Activated CD8-positive, alpha-beta memory T cell treated with anti-CD3 and anti-CD28 coated beads for 24 hours (primary cell): Measurements from ENCODE around the gene LRWD1.
A peak's percentile ranks its signal among the peaks of the same experiment; 100 is the strongest.

Experiments
- DNase-seq: peaks from one replicate; pipeline ENCODE4 v3.0.0-alpha.2; 2020

LRWD1 gene

DNA sequence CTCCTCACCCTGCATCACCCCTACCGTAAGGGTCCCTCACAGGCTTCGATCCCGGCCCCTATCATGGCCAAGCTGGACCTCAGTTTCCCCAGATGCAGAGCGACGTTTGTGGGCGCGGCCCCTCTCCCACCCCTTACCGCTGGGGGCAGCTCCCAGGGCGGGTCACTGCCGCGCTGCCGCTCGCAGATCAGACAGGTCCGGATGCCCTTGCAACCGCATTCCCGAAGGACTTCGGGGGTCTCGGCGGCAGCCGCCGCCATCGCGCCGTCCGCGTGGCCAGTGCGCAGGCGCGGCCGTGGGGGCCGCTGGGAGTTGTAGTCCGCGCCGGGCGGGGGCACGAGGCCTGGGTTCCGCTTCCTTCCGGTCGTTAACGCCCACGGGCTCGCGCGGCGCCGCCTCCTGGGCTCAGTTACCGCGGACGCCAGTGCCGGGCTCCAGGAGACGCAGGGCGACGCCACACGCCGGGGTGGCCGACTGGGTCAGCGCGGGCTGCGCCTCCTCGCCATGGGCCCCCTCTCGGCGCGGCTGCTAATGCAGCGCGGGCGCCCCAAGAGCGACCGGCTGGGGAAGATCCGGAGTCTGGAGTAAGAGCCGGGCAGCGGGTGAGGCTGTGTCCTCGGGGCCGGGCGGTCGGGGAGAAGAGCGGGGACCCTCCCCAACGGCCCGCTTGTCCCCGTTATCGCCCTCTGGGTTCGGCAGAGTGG, at the start of gene LRWD1, which contains the start of gene ALKBH4:
TSS of gene LRWD1 (plus strand) at position 408 of the 704 bp plus-strand sequence. CDS start at position 505, 97 bp downstream.
TSS of gene ALKBH4 (minus strand) at position 287 of the 704 bp plus-strand sequence. CDS start at position 260, 27 bp downstream.
- peak; percentile 99 for DNase-seq

DNA sequence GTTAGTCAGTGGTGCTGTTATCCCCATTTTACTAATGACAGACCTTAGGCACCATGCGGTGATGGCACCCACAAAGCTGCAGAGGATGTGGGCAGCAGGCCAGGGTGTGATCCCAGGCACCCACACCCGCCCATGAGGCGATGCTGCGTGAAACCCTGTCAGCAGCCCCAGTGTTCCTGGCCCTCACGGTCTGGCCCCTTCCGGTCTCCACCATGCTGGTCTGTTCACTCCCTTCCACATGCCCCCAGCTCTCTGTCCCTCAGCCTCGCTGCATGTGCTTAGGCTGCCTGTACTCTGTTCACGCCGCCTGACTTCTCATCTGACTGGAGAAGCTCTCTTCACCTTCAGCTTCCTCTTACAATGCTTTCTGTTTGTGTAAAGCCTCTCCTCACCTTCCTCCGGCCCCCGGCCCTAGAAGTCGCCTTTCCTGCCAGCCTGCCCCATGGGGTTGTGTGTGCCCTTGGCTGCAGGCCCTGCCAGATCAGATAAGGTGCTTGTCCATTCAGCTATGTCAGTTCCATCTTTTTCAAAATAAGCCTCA, 49.0 kb upstream of the LRWD1 start:
- peak; percentile 86 for DNase-seq

DNA sequence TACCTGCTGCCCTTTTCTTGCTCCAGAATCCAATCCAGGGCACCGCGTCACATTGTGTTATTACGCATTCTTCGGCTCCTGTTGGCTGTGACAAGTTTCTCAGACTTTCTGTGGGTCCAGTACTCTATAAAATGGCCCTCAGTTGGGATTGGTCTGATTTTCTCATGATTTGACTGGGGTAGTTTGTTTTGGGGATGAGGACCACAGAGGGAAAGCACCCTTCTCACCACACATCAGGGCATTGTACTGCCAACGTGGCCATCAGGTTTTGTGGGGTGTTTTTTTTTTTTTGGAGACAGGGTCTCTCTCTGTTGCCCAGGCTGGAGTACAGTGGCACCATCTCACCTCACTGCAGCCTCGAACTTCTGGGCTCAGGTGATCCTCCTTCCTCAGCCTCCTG, 48.4 kb upstream of the LRWD1 start:
- DNase-seq, result no peak

DNA sequence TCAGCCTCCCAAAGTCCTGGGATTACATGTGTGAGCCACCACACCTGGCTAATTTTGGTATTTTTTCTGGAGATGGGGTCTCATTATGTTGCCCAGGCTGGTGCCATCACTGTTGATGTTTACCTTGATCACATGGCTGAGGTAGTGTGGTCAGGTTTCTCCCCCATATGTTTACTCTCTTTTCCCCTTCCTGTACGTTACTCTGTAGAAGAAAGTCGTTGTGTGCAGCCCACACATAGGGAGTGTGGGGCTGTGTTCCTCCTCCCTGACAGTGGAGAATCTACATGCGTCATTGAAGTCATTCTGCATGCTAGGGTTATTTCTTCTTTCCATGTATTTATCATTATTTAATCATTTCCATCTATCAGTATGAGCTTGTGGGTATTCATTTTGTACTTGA, 47.7 kb upstream of the LRWD1 start:
- DNase-seq, result no peak

DNA sequence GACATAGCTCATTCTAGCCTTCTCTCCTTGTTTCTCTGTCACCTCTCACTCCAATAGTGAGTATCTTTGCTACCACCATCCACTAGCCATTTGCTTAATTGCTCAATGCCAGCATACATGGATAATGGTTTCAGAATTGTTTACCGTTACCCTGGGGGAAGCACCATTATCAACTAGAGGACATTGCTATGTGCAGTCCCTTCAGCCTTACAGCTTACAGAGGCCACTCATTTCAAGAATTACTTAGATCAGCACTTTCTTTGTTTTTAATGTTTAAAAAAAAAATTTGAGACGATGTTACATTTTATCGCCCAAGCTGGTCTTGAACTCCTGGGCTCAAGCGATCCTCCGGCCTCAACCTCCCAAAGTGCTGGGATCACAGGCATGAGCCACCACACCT, 46.2 kb upstream of the LRWD1 start:
- DNase-seq, result no peak

DNA sequence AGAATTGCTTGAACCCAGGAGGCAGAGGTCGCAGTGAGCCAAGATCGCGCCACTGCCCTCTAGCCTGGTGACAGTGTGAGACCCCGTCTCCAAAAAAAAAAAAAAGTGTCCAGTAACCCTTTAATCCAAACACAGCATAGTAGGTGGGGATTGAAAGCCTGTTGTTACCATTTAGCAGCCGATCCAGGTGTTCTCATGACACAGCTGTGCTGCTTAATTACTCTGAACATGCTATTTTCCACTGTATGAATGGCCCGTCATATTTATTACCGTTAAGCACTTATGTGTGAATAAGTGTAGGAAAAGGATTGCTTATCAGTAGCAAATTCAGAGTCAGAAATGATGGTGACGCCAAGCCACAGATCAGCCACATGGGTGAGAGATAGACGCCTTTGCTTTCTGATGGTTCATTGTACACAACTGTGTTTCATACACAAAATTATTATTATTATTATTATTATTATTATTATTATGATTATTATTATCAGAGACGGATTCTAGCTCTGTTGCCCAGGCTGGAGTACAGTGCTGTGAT, 43.0 kb upstream of the LRWD1 start:
- DNase-seq, result no peak

DNA sequence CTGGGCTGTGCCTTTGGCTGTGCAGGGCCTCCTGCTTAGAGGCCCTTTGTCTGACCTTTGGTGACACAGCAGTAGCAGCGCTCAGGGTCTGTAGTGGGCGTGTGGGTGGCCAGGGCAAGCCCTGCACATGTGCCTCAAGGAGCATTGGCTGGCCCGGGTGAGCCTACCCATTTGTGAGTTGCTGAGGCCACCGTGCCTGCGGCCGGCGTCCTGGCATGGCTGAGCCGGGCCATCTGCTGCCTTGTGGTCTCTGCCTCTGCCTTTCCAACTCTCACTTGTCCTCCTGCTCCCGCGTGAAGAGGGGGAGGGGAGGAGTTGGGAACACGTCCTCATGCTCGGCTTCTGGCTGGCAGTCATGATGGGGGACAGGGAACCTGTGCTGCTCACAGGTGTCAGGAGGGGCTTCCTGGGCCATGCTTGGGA, 40.6 kb upstream of the LRWD1 start:
- no peak for DNase-seq

DNA sequence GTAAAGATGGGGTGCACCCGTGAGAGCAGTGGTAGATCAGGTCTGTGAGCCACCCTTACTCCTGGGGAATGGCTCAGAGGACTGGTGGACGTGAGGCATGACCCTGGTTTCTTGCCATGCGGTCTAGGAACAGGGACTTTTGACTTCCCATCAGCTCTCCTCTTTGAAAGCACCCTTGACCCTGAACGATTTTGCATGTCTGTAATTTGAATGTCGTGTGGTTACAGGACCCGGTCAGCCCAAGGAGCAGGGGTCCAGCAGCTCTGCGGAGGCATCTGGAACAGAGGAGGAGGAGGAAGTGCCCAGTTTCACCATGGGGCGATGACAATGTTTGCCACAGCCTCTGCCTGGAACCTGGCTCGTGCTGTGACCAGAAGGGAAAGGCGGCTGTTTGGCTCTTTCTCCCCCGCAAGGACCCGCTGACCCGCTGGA, 40.0 kb upstream of the LRWD1 start:
- DNase-seq, result no peak

DNA sequence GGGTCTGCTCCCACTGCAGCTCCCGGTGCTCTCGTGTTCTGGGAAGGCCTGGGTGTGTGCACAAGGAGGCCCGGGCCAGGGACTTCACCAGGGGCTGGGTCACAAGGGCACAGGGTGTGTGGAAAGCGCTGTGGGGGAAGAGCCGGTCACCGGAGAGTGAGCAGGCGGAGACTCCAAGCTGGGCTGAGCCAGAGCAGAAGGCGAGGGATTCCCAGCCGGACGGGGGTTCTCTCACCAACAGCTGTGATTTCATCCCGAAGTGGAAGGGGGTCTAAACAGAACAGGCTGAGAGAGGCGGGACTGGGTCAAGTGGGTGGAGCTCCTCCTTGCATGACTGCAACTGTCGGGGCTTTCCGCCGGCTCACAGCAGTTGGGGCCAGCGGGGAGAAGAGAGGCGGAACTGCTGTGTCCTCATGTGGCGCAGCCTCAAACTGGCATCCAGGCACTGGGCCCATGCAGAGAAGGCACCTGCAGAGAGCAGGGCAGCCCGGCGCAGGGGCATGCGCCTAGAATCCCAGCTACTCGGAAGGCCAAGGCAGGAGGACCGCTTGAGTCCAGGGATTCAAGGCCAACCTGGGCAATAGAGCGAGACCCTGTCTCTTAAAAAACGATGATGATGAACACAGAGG, 39.0 kb upstream of the LRWD1 start:
- DNase-seq, result peak; percentile 93

DNA sequence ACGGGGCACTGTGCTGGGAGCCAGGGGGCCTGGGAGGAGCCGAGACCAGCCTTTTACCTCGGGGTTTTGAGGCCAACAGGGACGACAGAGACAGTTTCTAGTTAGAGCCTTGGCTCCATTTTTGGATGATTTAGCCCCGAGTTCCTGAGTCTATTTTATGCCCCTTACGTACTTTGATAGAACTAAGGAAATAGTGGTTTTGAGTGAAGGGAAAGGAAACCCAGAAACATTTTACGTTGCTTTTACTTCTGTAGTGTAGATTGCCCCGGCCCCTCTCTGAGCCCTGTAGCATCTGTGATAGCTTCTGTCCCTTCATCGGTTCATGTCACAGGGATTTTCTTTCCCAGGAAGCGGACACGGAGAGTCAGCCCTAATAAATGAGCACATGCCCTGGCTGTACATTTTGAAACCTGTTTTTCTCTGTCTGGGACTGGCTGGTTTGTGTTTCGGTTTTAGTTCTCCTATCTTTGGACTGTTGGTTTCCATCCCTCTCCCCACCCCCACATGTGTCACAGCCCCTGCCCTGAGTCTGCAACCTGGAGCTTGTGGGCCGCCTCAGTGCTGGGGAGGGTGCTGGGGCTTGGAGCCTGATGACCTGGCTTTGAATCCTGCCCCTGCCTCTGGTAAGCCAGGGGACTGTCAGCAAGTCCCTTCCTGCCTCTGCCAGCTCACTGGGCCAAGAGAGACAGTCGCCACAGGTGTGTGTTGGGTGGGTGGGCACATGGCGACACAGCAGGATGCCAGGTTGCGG, 38.3 kb upstream of the LRWD1 start:
- peak; percentile 88 for DNase-seq

DNA sequence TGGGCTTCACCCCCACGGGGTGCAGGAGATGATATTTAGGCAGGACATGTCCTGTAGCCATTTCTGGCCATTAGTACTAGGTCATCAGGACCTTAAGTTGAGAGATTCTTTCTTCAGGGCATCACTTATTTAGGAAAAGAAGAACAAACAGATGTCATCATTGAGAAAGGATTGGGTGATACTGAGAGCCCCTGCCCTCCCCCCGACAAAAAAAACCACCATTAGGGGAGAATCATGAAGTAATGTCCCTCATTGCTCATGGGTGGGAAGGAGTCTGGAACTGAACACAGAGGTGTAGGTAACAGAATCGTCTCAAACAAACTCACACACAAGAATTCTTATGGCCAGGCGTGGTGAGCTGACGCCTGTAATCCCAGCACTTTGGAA, 37.8 kb upstream of the LRWD1 start:
- DNase-seq, result no peak

DNA sequence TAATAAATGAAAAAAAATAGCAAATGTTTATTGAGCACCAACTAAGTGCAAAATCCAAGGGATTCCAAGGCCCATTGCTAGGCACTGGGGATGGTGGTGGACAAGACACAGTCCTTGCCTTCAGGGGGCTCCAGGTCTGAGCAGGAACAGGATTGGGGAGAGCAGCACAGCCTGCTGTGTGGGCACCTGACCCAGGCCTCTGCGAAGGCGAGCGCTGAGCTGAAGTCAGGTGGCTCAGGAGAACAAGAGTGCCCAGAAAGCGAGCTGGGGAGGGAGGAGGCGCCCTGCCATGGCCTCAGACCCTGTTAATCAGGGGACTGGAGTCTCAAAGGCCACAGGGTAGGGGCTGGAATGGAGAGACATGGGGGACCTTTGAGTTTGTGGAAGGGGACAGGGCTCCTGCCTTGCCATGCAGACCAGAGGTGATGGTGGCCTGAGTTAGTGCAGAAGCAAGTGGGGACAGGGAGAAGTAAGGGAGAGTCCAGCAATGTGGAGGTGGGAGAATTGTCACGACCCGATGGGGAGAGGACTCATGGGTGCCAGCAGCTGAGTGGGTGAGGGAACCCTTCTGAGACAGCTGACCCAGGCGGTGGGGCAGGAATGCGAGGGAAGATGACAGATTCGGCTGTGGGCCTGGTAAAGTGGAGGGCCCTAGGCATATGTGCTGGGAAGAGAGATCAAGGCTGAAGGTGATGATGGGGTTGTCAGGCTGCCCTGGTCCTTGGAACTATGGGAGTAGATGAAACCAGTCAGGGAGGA, 35.5 kb upstream of the LRWD1 start:
- no peak for DNase-seq

DNA sequence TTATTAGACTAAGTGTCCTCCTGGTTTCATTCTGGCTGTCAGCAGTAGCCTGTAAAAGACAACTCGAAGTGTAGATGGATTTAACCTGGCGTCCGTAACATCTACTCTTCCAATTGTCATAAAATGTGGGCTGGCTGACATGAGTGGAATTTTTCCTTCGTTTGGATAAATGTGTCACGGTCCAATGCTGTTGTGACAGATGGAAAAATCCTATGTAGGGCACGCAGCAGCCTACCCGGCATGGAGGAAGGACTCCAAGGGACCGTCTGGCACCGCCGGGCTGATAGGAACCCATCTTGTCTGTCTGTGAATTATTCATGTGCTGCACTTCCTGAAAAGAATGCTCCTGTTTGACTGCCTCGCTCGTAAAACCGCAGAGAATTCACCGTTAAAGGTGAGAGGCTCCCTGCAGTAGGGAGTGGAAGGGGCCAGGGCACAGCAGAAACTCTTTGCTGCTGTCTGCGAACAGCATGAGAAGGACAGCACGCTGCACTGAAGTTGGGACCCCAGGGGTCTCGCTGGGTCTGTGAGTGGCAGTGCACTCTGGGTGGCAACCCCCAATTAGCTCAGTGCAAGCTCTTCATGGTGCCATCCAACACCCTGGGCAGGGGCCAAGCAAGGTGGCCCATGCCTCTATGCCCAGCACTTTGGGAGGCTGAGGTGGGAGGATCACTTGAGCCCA, 33.0 kb upstream of the LRWD1 start:
- peak; percentile 78 for DNase-seq

DNA sequence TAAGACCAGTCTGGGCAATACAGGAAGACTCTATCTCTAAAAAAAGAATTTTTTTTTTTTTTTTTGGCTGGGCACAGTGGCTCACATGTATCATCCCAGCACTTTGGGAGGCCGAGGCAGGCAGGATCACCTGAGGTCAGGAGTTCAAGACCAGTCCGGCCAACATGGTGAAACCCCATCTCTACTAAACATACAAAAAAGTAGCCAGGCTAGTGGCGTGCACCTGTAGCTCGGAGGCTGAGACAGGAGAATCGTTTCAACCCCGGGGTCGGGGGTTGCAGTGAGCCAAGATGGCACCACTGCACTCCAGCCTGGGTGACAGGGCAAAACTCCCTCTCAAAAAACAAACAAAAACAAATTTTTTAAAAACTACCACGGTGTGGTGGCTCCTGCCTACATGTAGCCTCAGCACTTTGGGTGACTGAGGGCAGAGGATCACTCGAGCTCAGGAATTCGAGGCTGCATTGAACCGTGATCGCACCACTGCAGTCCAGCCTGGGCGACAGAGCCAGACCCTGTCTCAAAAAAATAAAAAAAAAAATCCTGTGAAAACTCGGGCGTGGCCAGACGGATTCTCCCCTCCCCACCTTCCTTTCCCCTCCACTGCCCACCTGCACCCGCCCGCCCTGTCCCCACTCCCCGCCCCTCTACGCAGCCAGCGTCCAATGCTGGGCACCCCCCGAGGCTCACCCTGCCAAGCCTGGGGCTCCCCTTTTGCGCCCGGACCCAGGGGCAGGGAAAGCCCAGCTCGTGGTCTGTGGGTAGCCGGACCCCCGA, 32.2 kb upstream of the LRWD1 start:
- DNase-seq, result peak; percentile 65

DNA sequence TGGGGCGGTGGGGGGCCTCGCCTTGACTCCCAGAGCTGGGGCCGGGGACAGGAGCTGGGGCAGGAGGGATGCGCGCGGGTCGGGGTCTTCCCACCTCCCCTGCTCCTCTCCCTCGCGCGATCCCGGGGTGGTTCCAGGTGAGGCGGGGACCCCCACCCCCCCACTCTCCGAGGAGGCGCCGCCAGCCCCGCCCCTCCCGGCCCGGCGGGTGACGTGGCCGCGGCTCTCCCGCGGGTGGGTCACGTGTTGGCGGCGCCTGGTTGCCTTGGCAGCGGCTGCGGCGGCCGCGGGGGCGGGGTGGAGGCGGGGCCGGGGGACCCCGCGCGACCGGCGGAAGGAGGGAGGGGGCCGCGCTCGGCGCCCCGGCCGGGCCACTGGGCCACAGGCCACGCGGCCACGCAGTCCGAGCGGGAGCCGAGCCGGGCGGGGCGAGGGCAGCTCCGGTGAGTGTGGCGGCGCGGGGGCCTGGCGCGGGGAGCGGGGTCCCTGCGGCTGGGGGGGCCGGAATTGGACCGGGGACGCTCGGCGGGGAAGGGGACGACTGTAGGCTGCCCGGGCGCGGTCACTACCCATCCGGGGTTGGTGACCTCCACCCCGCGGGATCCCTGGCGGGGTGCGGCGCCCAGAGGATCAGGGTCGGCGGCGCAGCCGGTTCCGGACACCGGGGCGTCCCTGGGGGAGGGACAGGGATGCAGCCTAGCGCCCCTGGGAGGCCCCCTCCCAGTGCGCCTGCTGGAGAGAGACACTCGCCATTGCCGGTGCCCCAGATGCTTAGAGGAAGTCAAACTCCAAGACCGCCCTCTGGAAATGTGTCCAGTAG, 31.4 kb upstream of the LRWD1 start, which contains the start of gene ORAI2:
TSS of gene ORAI2 (plus strand) at position 357 of the 820 bp plus-strand sequence. CDS start 5,382 bp downstream, outside the sequence.
- peak; percentile 93 for DNase-seq

DNA sequence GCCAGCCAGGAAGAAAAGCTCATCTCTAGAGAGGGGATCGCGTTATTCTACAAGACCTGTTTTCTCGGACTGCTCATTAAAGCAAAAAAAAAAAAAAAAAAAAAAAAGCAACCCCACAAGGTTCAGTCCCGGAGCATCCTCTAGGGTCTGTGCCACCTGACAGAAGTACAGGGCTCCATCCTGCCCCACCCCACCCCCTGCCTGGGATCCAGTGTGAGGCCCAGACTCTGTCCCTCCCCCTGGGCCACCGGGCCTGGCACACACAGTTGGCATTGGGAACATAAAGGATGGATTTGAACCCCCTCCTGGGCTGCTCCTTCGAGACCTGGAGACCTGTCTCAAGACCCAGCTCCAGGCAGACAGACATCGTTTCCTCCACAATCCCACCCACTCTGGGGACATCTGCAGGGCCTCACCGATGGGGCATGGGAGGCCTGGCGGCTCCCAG, 30.7 kb upstream of the LRWD1 start:
- peak; percentile 63 for DNase-seq

DNA sequence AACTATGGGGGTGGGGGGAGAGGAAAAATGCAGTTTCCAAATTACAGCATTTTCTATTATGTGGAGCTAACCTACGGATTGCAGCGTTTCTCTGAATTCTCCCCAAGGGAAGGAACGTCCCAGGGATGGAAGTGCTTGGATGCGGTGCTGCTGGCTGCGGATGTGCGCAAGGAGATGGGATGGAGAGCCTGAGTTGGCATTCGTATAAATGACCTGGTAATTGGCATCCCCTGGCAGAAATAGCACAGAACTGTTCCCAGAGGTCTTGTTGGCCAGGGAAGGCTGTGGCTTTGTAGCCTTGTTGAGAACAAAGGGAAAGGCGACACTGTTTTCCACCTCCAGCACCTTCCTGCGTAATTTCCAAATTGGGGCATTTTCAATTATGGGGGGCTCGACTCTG, 28.7 kb upstream of the LRWD1 start:
- no peak for DNase-seq

DNA sequence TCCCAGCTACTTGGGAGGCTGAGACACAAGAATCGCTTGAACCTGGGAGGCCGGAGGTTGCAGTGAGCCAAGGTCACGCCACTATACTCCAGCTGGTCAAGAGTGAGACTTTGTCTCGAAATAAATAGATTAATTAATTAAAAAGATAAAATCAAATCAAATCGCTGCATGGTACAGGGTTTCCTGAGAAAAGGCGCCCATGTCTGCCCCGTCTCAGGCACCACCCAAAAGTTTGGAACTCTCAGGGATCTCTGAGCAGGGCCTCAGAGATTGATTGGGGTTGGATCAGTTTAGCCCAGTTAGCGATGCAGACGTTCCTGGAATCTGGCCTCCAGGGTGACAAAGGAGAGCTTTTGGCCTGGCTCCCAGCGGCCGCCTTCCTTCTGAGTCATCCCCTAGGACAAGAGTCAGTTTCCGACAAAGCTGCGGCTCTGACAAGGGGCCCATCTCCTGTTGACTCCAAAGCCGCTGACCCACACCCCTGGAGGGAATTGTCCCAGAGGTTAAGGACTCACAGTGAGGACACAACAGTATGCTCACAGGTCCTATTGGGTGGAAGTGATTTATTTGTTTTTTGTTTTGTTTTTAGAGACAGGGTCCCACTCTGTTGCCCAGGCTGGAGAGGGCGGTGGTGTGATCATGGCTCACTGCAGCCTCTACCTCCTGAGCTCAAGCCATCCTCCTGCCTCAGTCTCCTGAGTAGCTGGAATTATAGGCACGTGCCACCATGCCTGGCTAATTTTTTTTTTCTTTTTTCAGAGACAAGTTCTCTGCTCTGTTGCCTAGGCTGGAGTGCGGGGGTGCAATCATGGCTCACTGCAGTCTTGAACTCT, 24.6 kb upstream of the LRWD1 start:
- DNase-seq, result no peak
